G401 (cell line): ENCODE results near the gene RPL31. TPM values are rescaled to one million over a fixed set of nuclear protein-coding genes. Genes with fewer than 3 reads are reported as not detected.
A peak's percentile ranks its signal among the peaks of the same experiment; 100 is the strongest.

Source experiments
- DNase-seq: peaks from one replicate; pipeline ENCODE4 v3.0.0-alpha.2; 2015; ENCODE audit warnings: low spot score
- in situ Hi-C: cut with HindIII; loops from 2 replicates; pipeline ENCODE4 v1.10.0; 2016; ENCODE audit warnings: low sequenced_read_pairs, mixed read lengths
- total RNA-seq: library from RNA; depleted of rRNA; stranded (reverse); fragments of >200 nt; shearing (Covaris generic); gene quantifications from 2 replicates; pipeline ENCODE4 v1.2.3, GENCODE V29; 2014; rRNA removed

The RPL31 gene
- total RNA-seq: 2,056 and 2,130 TPM in 2 replicates

GRCh38 chr2:101001691-101002561 is at the start of gene RPL31:
Gene RPL31, plus strand, starts transcription at chr2:101002289. Its CDS starts 413 bp downstream, at chr2:101002702.
- in situ Hi-C loops: no loop called here
- peak; percentile 98 for DNase-seq

DNA sequence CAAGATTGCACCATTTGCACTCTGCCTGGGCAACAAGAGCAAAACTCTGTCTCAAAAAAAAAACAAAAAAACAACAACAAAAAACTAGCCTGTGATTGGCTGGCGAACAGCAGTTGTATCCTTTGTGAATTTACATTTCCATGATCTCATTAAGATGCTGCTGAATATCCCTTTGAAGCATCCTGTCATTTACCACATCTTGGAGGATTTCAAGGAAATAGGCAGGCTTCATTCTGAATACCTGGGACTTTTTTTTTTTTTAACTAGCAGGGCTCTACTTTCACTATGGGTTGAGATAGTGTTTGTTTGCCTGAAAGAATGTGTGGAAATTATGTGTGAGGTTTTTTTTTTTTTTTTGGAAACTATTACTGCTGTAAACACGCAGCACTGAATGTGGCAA is 49.6 kb upstream of the RPL31 start:
- in situ Hi-C loops: no loop called here

GRCh38 chr2:100953406-100954043 is 48.6 kb upstream of the RPL31 start:
- no peak for DNase-seq
- in situ Hi-C loops: no loop called here

More for the DNA sequence above, 49.6 kb upstream of the RPL31 start:
- DNase-seq: no peak

DNA sequence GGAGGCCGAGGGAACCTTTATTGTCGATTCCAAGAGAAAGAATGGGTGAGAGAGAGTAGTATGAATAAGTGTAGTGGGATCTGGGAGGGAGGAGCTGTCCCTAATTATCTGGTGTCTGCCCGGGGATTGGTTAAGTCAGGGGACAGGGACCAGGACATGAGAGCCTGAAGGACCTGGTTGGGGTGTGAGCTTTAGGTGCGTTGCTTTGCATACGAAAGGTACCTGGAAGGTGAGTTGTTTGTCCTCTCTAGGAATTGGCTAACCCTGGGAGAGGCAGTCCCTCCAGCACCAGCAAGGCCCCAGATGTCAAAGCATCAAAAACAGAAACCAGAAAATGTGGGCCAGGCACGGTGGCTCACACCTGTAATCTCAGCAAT is 48.1 kb upstream of the RPL31 start:
- in situ Hi-C loops: no loop called here
- DNase-seq: no peak

- in situ Hi-C loops: no loop called here
- no peak for DNase-seq
These were observed 46.9 kb upstream of the RPL31 start for GRCh38 chr2:100955226-100955625.

- in situ Hi-C loops: no loop called here
- no peak for DNase-seq
These were observed 46.0 kb upstream of the RPL31 start for GRCh38 chr2:100956081-100956480.

DNA sequence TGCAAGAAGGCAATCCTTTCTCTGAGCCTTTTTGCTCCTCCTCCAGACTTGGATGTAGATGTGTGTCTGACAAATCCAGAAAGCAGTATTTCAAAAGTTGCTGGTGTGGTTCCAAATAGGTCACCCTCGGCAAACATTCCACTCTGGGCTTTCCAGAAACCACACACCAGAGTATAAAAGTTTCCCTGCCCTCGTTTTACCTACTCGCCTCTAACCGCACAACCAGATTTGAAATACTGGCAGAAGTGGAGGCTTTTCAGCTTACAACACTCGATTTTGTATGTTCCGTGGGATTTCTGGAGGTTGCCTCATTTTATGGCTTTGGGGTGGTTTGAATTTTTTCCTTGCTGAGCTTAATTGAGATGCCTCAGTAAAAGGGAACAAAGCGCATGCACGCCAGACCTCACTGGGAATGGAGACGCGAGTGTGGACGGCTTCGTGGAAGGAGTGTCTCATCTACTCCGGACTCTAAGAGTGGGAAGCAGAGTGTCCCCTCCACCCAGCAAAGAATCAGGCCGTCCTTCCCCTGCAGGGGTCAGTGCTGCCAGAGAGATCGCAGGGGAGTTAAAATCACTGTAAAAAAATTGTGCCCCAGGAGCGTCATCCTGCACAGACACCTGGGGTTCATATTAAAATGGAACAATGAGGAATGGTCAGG is 44.0 kb upstream of the RPL31 start:
- in situ Hi-C loops: no loop called here
- peak; percentile 49 for DNase-seq

DNA sequence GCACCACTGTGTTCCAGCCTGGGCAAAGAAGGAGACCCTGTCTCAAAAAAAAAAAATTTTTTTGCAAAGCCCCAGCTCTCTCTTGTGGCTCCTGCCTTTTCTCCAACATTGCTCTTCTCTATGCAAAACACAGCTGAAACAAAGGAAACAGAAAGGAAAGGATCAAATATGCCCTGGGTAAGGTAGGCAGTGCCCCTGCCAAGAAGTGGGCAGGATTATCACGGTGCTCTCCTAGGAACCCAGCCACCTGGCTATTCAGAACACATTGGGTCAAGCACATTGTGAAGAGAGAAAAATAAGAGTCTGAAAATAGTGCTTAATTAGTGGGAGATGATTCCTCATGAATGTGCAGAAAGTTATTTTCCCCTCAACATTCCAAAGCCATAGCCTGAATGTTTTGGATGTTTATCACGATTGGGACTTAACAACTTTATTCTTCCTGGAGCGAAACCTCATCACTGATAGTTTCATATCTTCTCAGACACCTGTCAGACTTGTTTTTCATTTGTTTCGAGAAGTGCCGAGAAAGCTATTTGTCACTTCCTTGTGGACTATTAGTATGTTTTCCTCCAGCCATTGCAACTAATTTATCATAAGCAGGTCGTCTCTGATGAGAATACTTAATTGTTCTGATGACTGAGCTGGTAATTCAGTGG is 42.7 kb upstream of the RPL31 start:
- DNase-seq: peak; percentile 35
- in situ Hi-C loops: no loop called here

GRCh38 chr2:100960688-100961087 is 41.4 kb upstream of the RPL31 start:
- DNase-seq: no peak
- in situ Hi-C loops: no loop called here

- in situ Hi-C loops: no loop called here
- no peak for DNase-seq
These were observed 39.6 kb upstream of the RPL31 start for GRCh38 chr2:100962366-100963025.

GRCh38 chr2:100963026-100963375 is 39.1 kb upstream of the RPL31 start:
- in situ Hi-C loops: no loop called here
- no peak for DNase-seq

GRCh38 chr2:100964222-100964621 is 37.9 kb upstream of the RPL31 start:
- in situ Hi-C loops: no loop called here
- DNase-seq: no peak

DNA sequence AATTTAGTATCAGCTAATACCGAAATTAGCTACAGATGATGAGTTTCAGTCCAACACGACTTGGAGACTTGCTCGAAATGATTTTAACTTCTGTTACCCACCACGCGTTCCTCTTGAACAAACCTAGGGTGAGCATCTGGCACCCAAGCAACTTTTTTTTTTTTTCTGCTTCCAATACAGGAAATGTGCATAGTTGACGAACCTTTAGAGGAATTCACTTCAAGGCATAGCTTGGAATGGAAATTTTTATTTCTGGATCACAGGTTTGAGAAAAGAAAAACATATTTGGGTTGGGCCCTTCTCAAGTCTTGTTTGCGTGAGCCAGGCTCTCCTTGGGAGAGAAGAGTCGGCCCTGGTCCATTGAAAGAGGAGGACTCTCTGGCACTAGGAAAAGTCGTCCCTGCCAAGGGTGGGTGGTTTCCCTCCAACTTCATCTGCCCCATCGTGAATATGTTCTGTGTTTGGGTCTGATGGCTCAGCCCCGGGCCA is 37.4 kb upstream of the RPL31 start:
- no peak for DNase-seq
- in situ Hi-C loops: no loop called here

DNA sequence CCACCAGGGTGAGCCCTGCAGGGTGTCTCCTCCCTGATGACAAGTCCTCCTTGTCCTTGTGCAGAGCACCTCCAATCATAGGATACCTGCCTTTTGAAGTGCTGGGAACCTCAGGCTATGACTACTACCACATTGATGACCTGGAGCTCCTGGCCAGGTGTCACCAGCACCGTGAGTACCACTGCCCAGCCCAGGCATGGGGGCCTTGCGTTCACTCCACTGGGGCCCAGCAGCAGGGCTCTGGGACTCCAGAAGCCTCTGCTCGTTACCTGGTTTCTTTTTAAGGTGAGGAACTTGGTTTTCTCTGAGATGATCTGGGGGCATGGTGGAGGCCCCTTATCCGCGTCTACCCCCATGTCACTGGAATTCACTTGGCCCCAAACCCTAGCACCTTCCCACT is 36.5 kb upstream of the RPL31 start:
- in situ Hi-C loops: no loop called here
- no peak for DNase-seq

GRCh38 chr2:100967716-100968115 is 34.4 kb upstream of the RPL31 start:
- in situ Hi-C loops: no loop called here
- no peak for DNase-seq

DNA sequence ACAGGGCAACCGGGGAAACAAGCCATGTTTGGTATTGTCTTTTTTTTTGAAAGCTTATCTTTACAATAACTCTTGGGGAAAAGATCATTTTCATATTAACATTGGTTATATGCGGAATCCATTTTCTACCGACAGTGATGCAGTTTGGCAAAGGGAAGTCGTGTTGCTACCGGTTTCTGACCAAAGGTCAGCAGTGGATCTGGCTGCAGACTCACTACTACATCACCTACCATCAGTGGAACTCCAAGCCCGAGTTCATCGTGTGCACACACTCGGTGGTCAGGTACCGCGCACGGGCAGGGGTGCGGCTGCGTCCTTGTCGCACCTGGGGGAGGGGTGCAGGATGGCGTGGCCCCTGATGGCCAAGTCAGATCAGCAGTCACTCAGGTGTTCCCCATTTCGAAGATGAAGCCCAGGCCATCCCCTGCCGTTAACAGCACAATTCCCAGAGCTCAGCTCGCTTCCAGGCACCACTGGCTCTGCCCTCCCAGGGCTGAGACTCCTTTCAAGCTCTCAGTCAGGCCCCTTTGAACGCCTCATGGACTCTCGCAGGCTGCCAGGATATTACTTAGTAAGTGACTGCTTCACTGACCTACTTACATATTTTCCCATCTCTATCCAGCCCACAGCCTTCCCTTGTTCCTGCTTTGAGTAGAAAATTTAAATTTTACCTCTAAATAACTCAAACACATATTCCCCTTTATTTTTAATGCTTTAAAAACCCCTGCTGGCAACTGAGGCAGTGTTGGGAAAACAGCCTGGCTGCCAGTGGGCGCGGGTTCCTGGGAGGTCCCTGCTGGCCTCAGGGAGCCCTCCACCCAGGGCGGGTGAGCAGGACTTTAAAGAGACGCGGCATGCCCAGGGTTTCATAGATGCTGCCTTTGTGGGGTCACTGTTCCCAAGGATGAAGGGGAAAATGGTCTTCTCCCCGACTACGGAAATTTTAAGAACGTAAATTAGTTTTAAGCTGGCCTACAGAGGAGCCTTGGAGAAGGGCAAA is 33.6 kb upstream of the RPL31 start:
- in situ Hi-C loops: no loop called here
- DNase-seq: no peak

DNA sequence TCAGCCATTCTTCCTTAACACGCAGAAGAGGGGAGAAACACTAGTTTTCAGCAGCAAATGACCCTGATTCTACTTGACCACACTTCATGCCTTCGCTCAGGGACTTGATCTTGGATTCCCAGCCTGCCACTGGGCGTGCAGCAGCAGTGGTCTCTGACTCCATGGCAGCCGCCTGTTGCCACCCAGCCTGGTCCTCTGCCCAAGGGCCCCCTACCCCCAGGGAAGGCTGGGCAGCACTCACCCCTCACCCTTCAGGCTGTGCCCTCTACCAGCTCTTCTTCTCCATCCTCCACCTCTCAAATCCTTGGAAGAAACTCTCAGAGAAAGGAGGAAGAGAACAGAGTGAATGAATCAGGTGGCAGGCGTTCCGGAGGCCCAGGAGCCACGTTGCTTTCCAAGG is 32.1 kb upstream of the RPL31 start:
- DNase-seq: no peak
- in situ Hi-C loops: no loop called here

GRCh38 chr2:100971221-100971620 is 30.9 kb upstream of the RPL31 start:
- in situ Hi-C loops: no loop called here
- no peak for DNase-seq
